Stimulated activated effector memory CD8-positive, alpha-beta T cell treated with anti-CD3 and anti-CD28 coated beads, Interleukin-12 subunit alpha, Interleukin-12 subunit beta, amount 100 ng/mL, for 72 hours (primary cell): ENCODE results near the gene PPP4R3B.

Experiments
- ATAC-seq: fragments of 150-1000 bp; cut with Tn5 transposase; 2 replicates; pipeline ENCODE4 v1.10.0; 2021
- DNase-seq, 2 donors: peaks; one replicate each; pipeline ENCODE4 v3.0.0; 2021 to 2022; ENCODE audit warnings: low spot score in 2 of 2
- H3K27ac Mint-ChIP-seq: one replicate; pipeline ENCODE4 v1.8.0; 2022; ENCODE audit warnings: mild to moderate bottlenecking, mixed read lengths
- H3K36me3 Mint-ChIP-seq: one replicate; pipeline ENCODE4 v1.8.0; 2022; ENCODE audit warnings: mild to moderate bottlenecking, mixed read lengths
- H3K4me1 Mint-ChIP-seq: one replicate; pipeline ENCODE4 v1.8.0; 2022; ENCODE audit warnings: mixed read lengths
- H3K4me3 Mint-ChIP-seq: one replicate; pipeline ENCODE4 v1.8.0; 2022; ENCODE audit warnings: mild to moderate bottlenecking, mixed read lengths
- H3K9me3 Mint-ChIP-seq: one replicate; pipeline ENCODE4 v1.8.0; 2022; ENCODE audit warnings: mixed read lengths

Gene PPP4R3B

GRCh38 chr2:55617175-55618024 lies at the start of gene PPP4R3B:
PPP4R3B (minus strand) TSS chr2:55617622; CDS start chr2:55617285, 337 bp downstream.
- DNase-seq (peak; percentile 91 to 98), ATAC-seq (peak; percentile 96)
- H3K27ac Mint-ChIP-seq = no peak within 1 kb of the TSS
- H3K4me3 Mint-ChIP-seq = no peak within 1 kb of the TSS
- no peaks in the 10 kb centered on the region for H3K9me3 Mint-ChIP-seq
- H3K4me1 Mint-ChIP-seq = peaks cover 13% of the 10 kb centered on the region
- peaks cover 6% of the 10 kb centered on the region for H3K36me3 Mint-ChIP-seq

- Mint-ChIP-seq H3K4me1 (no peaks in the 10 kb centered on the region), H3K36me3 (peaks cover 79% of the 10 kb centered on the region), H3K9me3 (no peaks in the 10 kb centered on the region), H3K27ac (no peak overlapping the region), H3K4me3 (no peak overlapping the region)
- DNase-seq (no peak), ATAC-seq (no peak)
These were observed 35.8 kb upstream of the PPP4R3B start for GRCh38 chr2:55653255-55653654.

GRCh38 chr2:55649211-55649610 lies 31.8 kb upstream of the PPP4R3B start:
- no peaks in the 10 kb centered on the region for H3K9me3 Mint-ChIP-seq
- H3K27ac Mint-ChIP-seq = no peak overlapping the region
- H3K4me1 Mint-ChIP-seq = no peaks in the 10 kb centered on the region
- peaks cover 81% of the 10 kb centered on the region for H3K36me3 Mint-ChIP-seq
- no peak overlapping the region for H3K4me3 Mint-ChIP-seq
- no peak for ATAC-seq
- DNase-seq = no peak

GRCh38 chr2:55636831-55637230 lies 19.4 kb upstream of the PPP4R3B start:
- DNase-seq (no peak), ATAC-seq (no peak)
- Mint-ChIP-seq H3K9me3 (no peaks in the 10 kb centered on the region), H3K27ac (peak overlapping the region; percentile 32), H3K4me1 (no peaks in the 10 kb centered on the region), H3K4me3 (no peak overlapping the region), H3K36me3 (peaks cover 97% of the 10 kb centered on the region)

- Mint-ChIP-seq H3K4me1 (peaks cover 25% of the 10 kb centered on the region), H3K36me3 (peaks cover 53% of the 10 kb centered on the region), H3K4me3 (no peak overlapping the region), H3K27ac (no peak overlapping the region), H3K9me3 (no peaks in the 10 kb centered on the region)
- DNase-seq = no peak
- no peak for ATAC-seq
These were observed 11.5 kb upstream of the PPP4R3B start for GRCh38 chr2:55628931-55629330.

GRCh38 chr2:55627915-55628314 lies 10.5 kb upstream of the PPP4R3B start:
- Mint-ChIP-seq H3K4me3 (no peak overlapping the region), H3K9me3 (no peaks in the 10 kb centered on the region), H3K27ac (no peak overlapping the region), H3K4me1 (peaks cover 35% of the 10 kb centered on the region), H3K36me3 (peaks cover 48% of the 10 kb centered on the region)
- ATAC-seq (no peak), DNase-seq (no peak)

GRCh38 chr2:55621802-55622201 lies 4.4 kb upstream of the PPP4R3B start:
- Mint-ChIP-seq H3K27ac (no peak overlapping the region), H3K36me3 (peaks cover 25% of the 10 kb centered on the region), H3K4me3 (no peak overlapping the region), H3K4me1 (peaks cover 37% of the 10 kb centered on the region), H3K9me3 (no peaks in the 10 kb centered on the region)
- ATAC-seq = no peak
- DNase-seq = no peak

GRCh38 chr2:55620123-55620779 lies 2.8 kb upstream of the PPP4R3B start:
- H3K4me3 Mint-ChIP-seq = no peak overlapping the region

GRCh38 chr2:55618275-55619055 lies 1.0 kb upstream of the PPP4R3B start:
- ATAC-seq (peak; percentile 12), DNase-seq (peak; percentile 29 to 69)
- Mint-ChIP-seq H3K4me1 (peaks cover 23% of the 10 kb centered on the region), H3K36me3 (peaks cover 16% of the 10 kb centered on the region), H3K9me3 (no peaks in the 10 kb centered on the region), H3K27ac (no peak overlapping the region), H3K4me3 (no peak overlapping the region)

More at GRCh38 chr2:55620123-55620779, 2.8 kb upstream of the PPP4R3B start:
- DNase-seq (no peak), ATAC-seq (no peak)
- H3K4me1 Mint-ChIP-seq = peaks cover 28% of the 10 kb centered on the region
- H3K27ac Mint-ChIP-seq = no peak overlapping the region
- no peaks in the 10 kb centered on the region for H3K9me3 Mint-ChIP-seq
- H3K36me3 Mint-ChIP-seq = peaks cover 25% of the 10 kb centered on the region

- H3K9me3 Mint-ChIP-seq = no peaks in the 10 kb centered on the region
- no peak for DNase-seq
- H3K36me3 Mint-ChIP-seq = peaks cover 11% of the 10 kb centered on the region
- peaks cover 18% of the 10 kb centered on the region for H3K4me1 Mint-ChIP-seq
- ATAC-seq = no peak
- H3K4me3 Mint-ChIP-seq = no peak overlapping the region
- no peak overlapping the region for H3K27ac Mint-ChIP-seq
These were observed 528 bp upstream of the PPP4R3B start for GRCh38 chr2:55618025-55618274.

GRCh38 chr2:55616551-55617174 lies 759 bp downstream of the PPP4R3B start:
- Mint-ChIP-seq H3K27ac (no peak overlapping the region), H3K36me3 (no peaks in the 10 kb centered on the region), H3K4me3 (no peak overlapping the region), H3K4me1 (peaks cover 10% of the 10 kb centered on the region), H3K9me3 (no peaks in the 10 kb centered on the region)
- ATAC-seq (peak; percentile 2), DNase-seq (peak in 1 of 2 donors; percentile 75)

GRCh38 chr2:55611997-55612396 lies 5.4 kb downstream of the PPP4R3B start:
- DNase-seq (no peak), ATAC-seq (no peak)
- Mint-ChIP-seq H3K27ac (no peak overlapping the region), H3K4me1 (peaks cover 33% of the 10 kb centered on the region), H3K36me3 (peaks cover 14% of the 10 kb centered on the region), H3K4me3 (no peak overlapping the region), H3K9me3 (no peaks in the 10 kb centered on the region)

- Mint-ChIP-seq H3K27ac (peak overlapping the region; percentile 56), H3K36me3 (peaks cover 22% of the 10 kb centered on the region), H3K4me3 (no peak overlapping the region), H3K4me1 (peaks cover 36% of the 10 kb centered on the region), H3K9me3 (no peaks in the 10 kb centered on the region)
- ATAC-seq (peak; percentile 66), DNase-seq (no peak)
These were observed 6.3 kb downstream of the PPP4R3B start for GRCh38 chr2:55610954-55611743.

GRCh38 chr2:55609938-55610578 lies 7.4 kb downstream of the PPP4R3B start:
- H3K4me1 Mint-ChIP-seq = peaks cover 33% of the 10 kb centered on the region

More at GRCh38 chr2:55609938-55610578, 7.4 kb downstream of the PPP4R3B start:
- H3K9me3 Mint-ChIP-seq = no peaks in the 10 kb centered on the region
- ATAC-seq (no peak), DNase-seq (no peak)
- no peak overlapping the region for H3K4me3 Mint-ChIP-seq
- H3K27ac Mint-ChIP-seq = peak overlapping the region; percentile 56
- peaks cover 33% of the 10 kb centered on the region for H3K36me3 Mint-ChIP-seq
